Measurements from ENCODE around the gene MARK1. TPM values are rescaled to one million over a fixed set of nuclear protein-coding genes. Genes with fewer than 3 reads are reported as not detected.

The MARK1 gene
- total and polyA plus RNA-seq, 2 of the 13 experiments (the other 11 are each of a cell fraction or from before 2014, with no cell fraction given), result not detected

DNA sequence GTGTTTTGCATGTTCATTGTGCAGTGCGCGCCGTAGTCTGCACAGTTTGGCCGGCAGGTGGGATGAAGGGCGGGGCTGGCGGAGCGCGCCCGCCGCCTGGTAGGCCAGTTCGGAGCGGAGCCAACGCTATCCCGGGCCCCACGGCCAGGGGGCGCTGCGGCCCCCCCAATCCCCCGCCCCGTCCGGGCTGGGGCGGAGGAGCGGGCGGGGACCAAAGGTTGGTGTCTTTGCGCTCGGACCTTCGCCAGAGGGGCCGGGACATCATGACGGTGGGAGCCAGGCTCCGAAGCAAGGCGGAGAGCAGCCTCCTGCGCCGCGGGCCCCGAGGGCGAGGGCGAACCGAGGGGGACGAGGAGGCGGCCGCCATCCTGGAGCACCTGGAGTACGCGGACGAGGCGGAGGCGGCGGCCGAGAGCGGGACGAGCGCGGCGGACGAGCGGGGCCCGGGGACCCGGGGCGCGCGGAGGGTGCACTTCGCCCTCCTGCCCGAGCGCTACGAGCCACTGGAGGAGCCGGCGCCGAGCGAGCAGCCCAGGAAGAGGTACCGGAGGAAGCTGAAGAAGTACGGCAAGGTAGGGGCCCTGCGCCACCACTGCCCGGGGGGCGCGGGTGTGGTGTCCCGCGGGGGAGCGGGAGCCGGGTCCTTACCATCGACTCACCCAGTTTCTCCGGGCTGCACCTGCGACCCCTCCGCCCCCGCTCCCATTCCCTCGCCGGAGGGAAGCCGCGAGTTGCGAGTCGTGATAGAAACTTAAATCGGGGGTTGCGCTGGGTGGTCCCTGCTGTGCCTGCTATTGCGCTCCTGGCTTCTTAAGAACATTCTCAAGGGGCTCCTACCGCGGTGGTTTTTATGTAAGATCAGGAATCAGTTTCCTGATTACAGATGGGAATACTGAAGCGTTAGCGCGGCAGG is 162.5 kb downstream of the MARK1 start, which contains the start of gene C1orf115 (continued):
- TF ChIP-seq TRIM24 (CRISPR knock-in tag; IDR thresholded peaks at IDR 0.05) (no peak), ZNF335 (CRISPR knock-in tag; IDR thresholded peaks at IDR 0.05) (peak; percentile 42; the same call in 1 of the 2 replicates), CBFB (CRISPR knock-in tag; IDR thresholded peaks at IDR 0.05) (peak; percentile 74), RBFOX2 (IDR thresholded peaks at IDR 0.05; ENCODE audit: low read depth, low read length) (peak; percentile 93), NR3C1 (CRISPR knock-in tag; IDR thresholded peaks at IDR 0.05) (no peak), CBX2 (IDR thresholded peaks at IDR 0.05; ENCODE audit: low read depth, low read length) (no peak), CBX2 (CRISPR knock-in tag; IDR thresholded peaks at IDR 0.05; ENCODE audit: low read depth) (no peak), AGO2 (optimal IDR thresholded peaks at IDR 0.05; ENCODE audit: low read depth, low read length) (no peak), MXD4 (CRISPR knock-in tag; IDR thresholded peaks at IDR 0.05) (no peak), ETV6 (CRISPR knock-in tag; conservative IDR thresholded peaks at IDR 0.05) (peak; percentile 94), ZFP82 (CRISPR knock-in tag; IDR thresholded peaks at IDR 0.05; ENCODE audit: borderline replicate concordance) (no peak), SALL1 (CRISPR knock-in tag; IDR thresholded peaks at IDR 0.05) (peak; percentile 95), MIER2 (CRISPR knock-in tag; IDR thresholded peaks at IDR 0.05) (0 out of 2 replicates have a peak, but pooled peaks have one; percentile 44), ARNTL (CRISPR knock-in tag; IDR thresholded peaks at IDR 0.05) (no peak; the same call in 1 of the 2 replicates), ZNF33B (CRISPR knock-in tag; IDR thresholded peaks at IDR 0.05) (peak; percentile 75; the same call in 1 of the 2 replicates)
- TF ChIP-seq, protein P1, sequence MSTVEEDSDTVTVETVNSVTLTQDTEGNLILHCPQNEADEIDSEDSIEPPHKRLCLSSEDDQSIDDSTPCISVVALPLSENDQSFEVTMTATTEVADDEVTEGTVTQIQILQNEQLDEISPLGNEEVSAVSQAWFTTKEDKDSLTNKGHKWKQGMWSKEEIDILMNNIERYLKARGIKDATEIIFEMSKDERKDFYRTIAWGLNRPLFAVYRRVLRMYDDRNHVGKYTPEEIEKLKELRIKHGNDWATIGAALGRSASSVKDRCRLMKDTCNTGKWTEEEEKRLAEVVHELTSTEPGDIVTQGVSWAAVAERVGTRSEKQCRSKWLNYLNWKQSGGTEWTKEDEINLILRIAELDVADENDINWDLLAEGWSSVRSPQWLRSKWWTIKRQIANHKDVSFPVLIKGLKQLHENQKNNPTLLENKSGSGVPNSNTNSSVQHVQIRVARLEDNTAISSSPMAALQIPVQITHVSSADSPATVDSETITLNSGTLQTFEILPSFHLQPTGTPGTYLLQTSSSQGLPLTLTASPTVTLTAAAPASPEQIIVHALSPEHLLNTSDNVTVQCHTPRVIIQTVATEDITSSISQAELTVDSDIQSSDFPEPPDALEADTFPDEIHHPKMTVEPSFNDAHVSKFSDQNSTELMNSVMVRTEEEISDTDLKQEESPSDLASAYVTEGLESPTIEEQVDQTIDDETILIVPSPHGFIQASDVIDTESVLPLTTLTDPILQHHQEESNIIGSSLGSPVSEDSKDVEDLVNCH (CRISPR knock-in tag; IDR thresholded peaks at IDR 0.05), result no peak
- TF ChIP-seq, protein P2, sequence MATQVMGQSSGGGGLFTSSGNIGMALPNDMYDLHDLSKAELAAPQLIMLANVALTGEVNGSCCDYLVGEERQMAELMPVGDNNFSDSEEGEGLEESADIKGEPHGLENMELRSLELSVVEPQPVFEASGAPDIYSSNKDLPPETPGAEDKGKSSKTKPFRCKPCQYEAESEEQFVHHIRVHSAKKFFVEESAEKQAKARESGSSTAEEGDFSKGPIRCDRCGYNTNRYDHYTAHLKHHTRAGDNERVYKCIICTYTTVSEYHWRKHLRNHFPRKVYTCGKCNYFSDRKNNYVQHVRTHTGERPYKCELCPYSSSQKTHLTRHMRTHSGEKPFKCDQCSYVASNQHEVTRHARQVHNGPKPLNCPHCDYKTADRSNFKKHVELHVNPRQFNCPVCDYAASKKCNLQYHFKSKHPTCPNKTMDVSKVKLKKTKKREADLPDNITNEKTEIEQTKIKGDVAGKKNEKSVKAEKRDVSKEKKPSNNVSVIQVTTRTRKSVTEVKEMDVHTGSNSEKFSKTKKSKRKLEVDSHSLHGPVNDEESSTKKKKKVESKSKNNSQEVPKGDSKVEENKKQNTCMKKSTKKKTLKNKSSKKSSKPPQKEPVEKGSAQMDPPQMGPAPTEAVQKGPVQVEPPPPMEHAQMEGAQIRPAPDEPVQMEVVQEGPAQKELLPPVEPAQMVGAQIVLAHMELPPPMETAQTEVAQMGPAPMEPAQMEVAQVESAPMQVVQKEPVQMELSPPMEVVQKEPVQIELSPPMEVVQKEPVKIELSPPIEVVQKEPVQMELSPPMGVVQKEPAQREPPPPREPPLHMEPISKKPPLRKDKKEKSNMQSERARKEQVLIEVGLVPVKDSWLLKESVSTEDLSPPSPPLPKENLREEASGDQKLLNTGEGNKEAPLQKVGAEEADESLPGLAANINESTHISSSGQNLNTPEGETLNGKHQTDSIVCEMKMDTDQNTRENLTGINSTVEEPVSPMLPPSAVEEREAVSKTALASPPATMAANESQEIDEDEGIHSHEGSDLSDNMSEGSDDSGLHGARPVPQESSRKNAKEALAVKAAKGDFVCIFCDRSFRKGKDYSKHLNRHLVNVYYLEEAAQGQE (IDR thresholded peaks at IDR 0.05; ENCODE audit: borderline replicate concordance in 1 of 2, low read depth in 1 of 2, low read length in 2 of 2), result no peak
- TF ChIP-seq, protein P3, sequence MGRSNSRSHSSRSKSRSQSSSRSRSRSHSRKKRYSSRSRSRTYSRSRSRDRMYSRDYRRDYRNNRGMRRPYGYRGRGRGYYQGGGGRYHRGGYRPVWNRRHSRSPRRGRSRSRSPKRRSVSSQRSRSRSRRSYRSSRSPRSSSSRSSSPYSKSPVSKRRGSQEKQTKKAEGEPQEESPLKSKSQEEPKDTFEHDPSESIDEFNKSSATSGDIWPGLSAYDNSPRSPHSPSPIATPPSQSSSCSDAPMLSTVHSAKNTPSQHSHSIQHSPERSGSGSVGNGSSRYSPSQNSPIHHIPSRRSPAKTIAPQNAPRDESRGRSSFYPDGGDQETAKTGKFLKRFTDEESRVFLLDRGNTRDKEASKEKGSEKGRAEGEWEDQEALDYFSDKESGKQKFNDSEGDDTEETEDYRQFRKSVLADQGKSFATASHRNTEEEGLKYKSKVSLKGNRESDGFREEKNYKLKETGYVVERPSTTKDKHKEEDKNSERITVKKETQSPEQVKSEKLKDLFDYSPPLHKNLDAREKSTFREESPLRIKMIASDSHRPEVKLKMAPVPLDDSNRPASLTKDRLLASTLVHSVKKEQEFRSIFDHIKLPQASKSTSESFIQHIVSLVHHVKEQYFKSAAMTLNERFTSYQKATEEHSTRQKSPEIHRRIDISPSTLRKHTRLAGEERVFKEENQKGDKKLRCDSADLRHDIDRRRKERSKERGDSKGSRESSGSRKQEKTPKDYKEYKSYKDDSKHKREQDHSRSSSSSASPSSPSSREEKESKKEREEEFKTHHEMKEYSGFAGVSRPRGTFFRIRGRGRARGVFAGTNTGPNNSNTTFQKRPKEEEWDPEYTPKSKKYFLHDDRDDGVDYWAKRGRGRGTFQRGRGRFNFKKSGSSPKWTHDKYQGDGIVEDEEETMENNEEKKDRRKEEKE (IDR thresholded peaks at IDR 0.05), result no peak
